ENCODE measurements around the gene ID1. TPM values are rescaled to one million over a fixed set of nuclear protein-coding genes. Genes with fewer than 3 reads are reported as not detected.

ID1 gene
- total and polyA plus RNA-seq, 8 donors, result 9.5 to 64.7 (median 18.8) TPM

DNA sequence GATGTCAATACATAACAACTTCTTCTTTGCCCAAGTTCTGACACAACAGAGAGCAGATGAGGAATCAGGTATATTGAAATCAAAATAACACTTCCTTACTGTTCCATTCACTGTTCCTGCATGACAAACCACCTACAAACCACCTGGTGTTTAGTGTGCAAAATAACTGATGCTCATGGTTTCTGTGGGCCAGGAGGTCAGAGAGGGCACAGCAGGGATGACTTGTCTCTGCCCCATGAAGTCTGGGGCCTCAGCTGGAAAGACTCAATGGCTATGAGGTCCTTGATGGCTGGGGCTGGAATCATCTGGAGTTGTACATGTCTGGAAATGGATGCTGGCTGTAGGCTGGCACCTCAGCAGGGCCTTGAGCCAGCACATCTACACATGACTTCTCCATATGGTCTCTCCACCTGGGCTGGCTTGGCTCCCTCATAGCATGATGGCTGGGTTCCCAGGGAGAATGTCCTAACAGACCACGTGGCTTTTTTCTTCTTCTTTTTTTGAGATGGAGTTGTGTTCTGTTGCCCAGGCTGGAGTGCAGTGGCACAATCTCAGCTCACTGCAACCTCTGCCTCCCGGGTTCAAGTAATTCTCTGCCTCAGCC, 25.2 kb downstream of the ID1 start:
- Histone ChIP-seq H3K36me3 (no peaks in the 10 kb centered on the region), H3K27ac (no peak overlapping the region), H3K4me1 (no peaks in the 10 kb centered on the region), H3K9me3 (no peaks in the 10 kb centered on the region), H3K4me3 (no peak overlapping the region), H3K27me3 (no peaks in the 10 kb centered on the region)
- 48 to 57% methylated on average over 2 of the region's 2 CpGs for WGBS, 2 donors
- FAIRE-seq (no peak), DNase-seq (peak in 4 of 6 donors; percentile 40 to 65 (median 57)), ATAC-seq (peak; percentile 62 to 83 (median 70))
- intact Hi-C loops (cut with DNase I), result no loop called here
- TF ChIP-seq, protein P1, sequence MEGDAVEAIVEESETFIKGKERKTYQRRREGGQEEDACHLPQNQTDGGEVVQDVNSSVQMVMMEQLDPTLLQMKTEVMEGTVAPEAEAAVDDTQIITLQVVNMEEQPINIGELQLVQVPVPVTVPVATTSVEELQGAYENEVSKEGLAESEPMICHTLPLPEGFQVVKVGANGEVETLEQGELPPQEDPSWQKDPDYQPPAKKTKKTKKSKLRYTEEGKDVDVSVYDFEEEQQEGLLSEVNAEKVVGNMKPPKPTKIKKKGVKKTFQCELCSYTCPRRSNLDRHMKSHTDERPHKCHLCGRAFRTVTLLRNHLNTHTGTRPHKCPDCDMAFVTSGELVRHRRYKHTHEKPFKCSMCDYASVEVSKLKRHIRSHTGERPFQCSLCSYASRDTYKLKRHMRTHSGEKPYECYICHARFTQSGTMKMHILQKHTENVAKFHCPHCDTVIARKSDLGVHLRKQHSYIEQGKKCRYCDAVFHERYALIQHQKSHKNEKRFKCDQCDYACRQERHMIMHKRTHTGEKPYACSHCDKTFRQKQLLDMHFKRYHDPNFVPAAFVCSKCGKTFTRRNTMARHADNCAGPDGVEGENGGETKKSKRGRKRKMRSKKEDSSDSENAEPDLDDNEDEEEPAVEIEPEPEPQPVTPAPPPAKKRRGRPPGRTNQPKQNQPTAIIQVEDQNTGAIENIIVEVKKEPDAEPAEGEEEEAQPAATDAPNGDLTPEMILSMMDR (IDR thresholded peaks at IDR 0.05), result no peak

DNA sequence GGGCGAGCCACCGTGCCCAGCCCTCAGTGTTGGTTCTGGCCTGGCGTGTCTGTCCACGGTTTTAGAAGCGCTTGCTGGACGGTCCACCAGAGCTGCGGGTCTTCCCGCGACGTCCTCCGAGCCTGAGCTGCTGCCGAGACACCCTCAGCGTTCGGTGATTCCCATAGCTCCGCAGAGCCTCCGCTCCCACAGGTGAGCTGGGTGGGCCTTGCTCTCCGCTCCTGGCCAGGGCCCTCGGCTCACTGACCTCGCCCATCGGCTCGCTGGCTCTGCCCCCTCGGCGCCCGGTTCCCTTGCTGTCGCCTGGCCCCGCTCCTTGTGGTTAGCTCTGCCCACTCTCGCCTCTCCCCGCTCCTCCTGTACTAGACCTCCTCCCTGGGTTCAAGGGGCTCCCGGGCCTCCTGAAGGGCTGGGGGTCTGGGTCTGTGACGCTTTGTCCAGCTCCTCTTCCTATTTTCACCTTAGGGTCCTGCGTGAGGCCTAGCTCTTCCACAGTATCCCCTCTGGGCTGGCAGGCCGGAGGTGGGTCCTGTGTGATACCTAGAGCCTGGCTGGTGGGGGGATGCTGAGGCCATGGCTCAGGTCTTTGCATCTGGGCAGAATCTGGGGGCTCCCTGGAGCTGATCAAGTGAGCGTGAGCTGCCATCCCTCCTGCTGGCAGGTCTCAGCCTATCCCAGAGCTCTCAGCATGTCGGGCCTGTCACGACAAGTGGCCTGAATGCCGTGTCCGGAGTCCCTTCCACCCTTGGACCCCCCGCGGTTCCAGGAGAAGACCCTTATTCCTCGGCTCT, 27.7 kb downstream of the ID1 start:
- H3K4me1 ChIP-seq, result no peaks in the 10 kb centered on the region
- FAIRE-seq, result no peak
- H3K27ac ChIP-seq, result no peak overlapping the region
- no peak overlapping the region for H3K4me3 ChIP-seq
- no peak for ATAC-seq
- 91 to 95% methylated on average over 39 to 40 of the region's 40 CpGs for WGBS, 2 donors
- H3K9me3 ChIP-seq, result no peaks in the 10 kb centered on the region
- H3K36me3 ChIP-seq, result no peaks in the 10 kb centered on the region
- DNase-seq, result peak in 1 of 6 donors; percentile 68
- TF ChIP-seq, protein P1 (IDR thresholded peaks at IDR 0.05), result no peak
- intact Hi-C loops (cut with DNase I), result no loop called here
- H3K27me3 ChIP-seq, result peaks cover 0 to 4% (median 0%) of the 10 kb centered on the region in 4 donors

DNA sequence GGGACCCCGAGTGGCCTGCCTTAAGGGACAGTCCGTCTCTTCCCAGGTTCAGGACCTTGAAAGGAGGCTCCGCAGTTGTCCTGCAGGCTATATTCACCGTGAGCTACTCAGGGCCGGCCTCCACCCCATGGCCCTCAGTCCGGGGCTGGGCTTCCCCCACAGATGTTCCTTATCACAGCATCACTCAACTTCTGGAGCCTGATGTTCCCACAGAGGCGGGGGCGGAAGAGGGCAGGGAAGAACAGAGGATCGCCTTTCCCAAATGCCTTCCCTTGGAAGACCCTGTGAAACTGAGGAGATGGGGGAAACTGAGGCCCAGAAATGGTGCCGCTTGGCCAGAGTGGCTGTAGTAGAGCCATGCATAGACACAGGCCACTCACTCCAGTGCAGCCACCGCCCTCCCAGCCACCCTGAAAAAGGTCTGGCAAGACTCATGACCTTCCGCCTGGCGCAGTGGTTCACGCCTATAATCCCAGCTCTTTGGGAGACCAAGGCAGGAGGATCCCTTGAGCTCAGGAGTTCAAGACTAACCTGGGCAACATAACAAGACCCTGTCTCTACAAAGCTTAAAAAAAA, 28.3 kb downstream of the ID1 start:
- no peak for ATAC-seq
- intact Hi-C loops (cut with DNase I), result no loop called here

DNA sequence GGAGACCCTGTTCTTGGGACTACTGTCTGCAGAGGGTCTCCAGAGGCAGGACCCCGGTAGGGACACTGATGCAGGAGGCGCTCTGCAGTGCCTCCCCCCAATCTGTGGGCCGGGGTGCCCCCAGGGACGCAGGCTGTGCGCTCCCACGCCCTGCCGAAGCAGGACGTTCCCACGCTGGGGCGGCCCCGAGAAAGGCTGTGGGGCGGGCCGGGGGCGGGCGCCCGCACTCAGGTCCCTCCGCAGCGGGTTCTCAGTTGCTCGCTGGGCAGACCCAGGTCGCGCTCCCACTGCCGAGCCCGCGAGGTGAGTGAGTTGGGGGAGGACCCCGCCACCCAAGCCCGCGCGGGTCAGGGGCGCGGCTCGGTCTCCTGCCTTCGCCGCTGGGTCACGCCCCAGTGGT, 32.6 kb downstream of the ID1 start, which contains the start of gene COX4I2:
TSS of gene COX4I2 (plus strand) at position 253 of the 400 bp plus-strand sequence. CDS start 1,106 bp downstream, outside the sequence.
- no peak within 1 kb of the TSS for H3K27ac ChIP-seq
- H3K4me3 ChIP-seq, result no peak within 1 kb of the TSS
- H3K36me3 ChIP-seq, result no peaks in the 10 kb centered on the region
- no peaks in the 10 kb centered on the region for H3K4me1 ChIP-seq
- H3K9me3 ChIP-seq, result no peaks in the 10 kb centered on the region
- no peak for FAIRE-seq
- TF ChIP-seq, protein P1 (IDR thresholded peaks at IDR 0.05), result no peak
- peaks cover 0 to 6% (median 0%) of the 10 kb centered on the region in 4 donors for H3K27me3 ChIP-seq
- peak in 1 of 6 donors; percentile 41 for DNase-seq
- no peak for ATAC-seq
- intact Hi-C loops (cut with DNase I), result no loop called here
- 27 to 34% methylated on average over 34 of the region's 34 CpGs for WGBS, 2 donors

More for the DNA sequence above, 28.3 kb downstream of the ID1 start:
- WGBS, 2 donors, result 83 to 89% methylated on average over 14 of the region's 14 CpGs
- Histone ChIP-seq H3K4me1 (no peaks in the 10 kb centered on the region), H3K9me3 (no peaks in the 10 kb centered on the region), H3K36me3 (no peaks in the 10 kb centered on the region), H3K27ac (no peak overlapping the region), H3K27me3 (peaks cover 0 to 6% (median 0%) of the 10 kb centered on the region in 4 donors), H3K4me3 (no peak overlapping the region)
- no peak for DNase-seq
- TF ChIP-seq, protein P1 (IDR thresholded peaks at IDR 0.05), result no peak
- FAIRE-seq, result no peak

Measured in pancreas (tissue), 10 donors.